Nephron progenitor cell (in vitro differentiated cells): Measurements from ENCODE around the gene FERMT1.

Experiments used
- DNase-seq: peaks from one replicate; pipeline ENCODE4 v3.0.0; 2021
- H3K27ac Mint-ChIP-seq: 2 replicates; pipeline ENCODE4 v1.8.0; 2021; ENCODE audit warnings: mild to moderate bottlenecking, moderate library complexity, mixed read lengths
- H3K27me3 Mint-ChIP-seq: 2 replicates; pipeline ENCODE4 v1.8.0; 2021; ENCODE audit warnings: mild to moderate bottlenecking, low read depth, mixed read lengths; ENCODE audit not compliant: poor library complexity
- H3K36me3 Mint-ChIP-seq: 2 replicates; pipeline ENCODE4 v1.8.0; 2021; ENCODE audit warnings: low read depth, mixed read lengths
- H3K4me1 Mint-ChIP-seq: 2 replicates; pipeline ENCODE4 v1.8.0; 2021; ENCODE audit warnings: mixed read lengths
- H3K4me3 Mint-ChIP-seq: 2 replicates; pipeline ENCODE4 v1.8.0; 2021; ENCODE audit warnings: mild to moderate bottlenecking, moderate library complexity, mixed read lengths
- H3K9me3 Mint-ChIP-seq: 2 replicates; pipeline ENCODE4 v1.8.0; 2021; ENCODE audit warnings: mild to moderate bottlenecking, moderate library complexity, mixed read lengths
- CTCF ChIP-seq: fragments of 200-600 bp; sonication (generic); IDR thresholded peaks from 2 replicates; pipeline ENCODE4 v1.5.0; 2021; ENCODE audit warnings: antibody characterized with exemption

The FERMT1 gene

DNA sequence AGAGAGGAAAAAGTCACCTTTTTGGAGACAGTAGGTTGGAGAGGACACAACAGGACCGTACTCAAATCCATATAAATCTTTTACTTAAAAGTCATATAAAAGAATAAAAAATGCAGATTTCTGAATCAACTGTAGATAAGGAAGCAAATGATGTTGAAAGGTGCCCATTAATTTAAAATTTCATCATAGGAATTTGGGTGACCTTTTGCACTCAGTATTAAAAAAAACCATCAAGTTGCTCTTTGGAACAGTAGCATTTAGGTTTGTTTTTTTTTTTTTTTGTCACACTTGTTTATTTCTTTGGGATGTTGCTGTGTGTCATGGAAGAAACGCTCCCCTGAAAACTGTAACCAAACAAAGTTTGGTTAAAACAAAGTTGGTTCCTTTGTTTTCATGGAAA lies 48.0 kb downstream of the FERMT1 start:
- H3K27ac Mint-ChIP-seq = no peak overlapping the region
- H3K36me3 Mint-ChIP-seq = no peaks in the 10 kb centered on the region
- TF ChIP-seq CTCF = no peak
- H3K4me1 Mint-ChIP-seq = peaks cover 24% of the 10 kb centered on the region
- no peak for DNase-seq
- no peaks in the 10 kb centered on the region for H3K9me3 Mint-ChIP-seq
- H3K4me3 Mint-ChIP-seq = no peak overlapping the region
- H3K27me3 Mint-ChIP-seq = peaks cover under 1% of the 10 kb centered on the region

- Mint-ChIP-seq H3K27ac (no peak overlapping the region), H3K27me3 (peaks cover 3% of the 10 kb centered on the region), H3K9me3 (no peaks in the 10 kb centered on the region), H3K4me1 (peaks cover 24% of the 10 kb centered on the region), H3K36me3 (no peaks in the 10 kb centered on the region), H3K4me3 (peak overlapping the region; percentile 6)
- peak; percentile 55 for TF ChIP-seq CTCF
- no peak for DNase-seq
Observed at GRCh38 chr20:6074145-6074561, 48.7 kb downstream of the FERMT1 start.

- peak overlapping the region; percentile 61 for H3K27ac Mint-ChIP-seq
- H3K4me1 Mint-ChIP-seq = peaks cover 24% of the 10 kb centered on the region
- DNase-seq = no peak
- H3K9me3 Mint-ChIP-seq = no peaks in the 10 kb centered on the region
- peaks cover 6% of the 10 kb centered on the region for H3K27me3 Mint-ChIP-seq
- TF ChIP-seq CTCF = no peak
- no peaks in the 10 kb centered on the region for H3K36me3 Mint-ChIP-seq
- no peak overlapping the region for H3K4me3 Mint-ChIP-seq
Observed at GRCh38 chr20:6070829-6071695, 51.8 kb downstream of the FERMT1 start.

- Mint-ChIP-seq H3K36me3 (no peaks in the 10 kb centered on the region), H3K27me3 (peaks cover 8% of the 10 kb centered on the region), H3K4me1 (peaks cover 24% of the 10 kb centered on the region), H3K4me3 (no peak overlapping the region), H3K27ac (no peak overlapping the region), H3K9me3 (no peaks in the 10 kb centered on the region)
- no peak for TF ChIP-seq CTCF
- no peak for DNase-seq
Observed at GRCh38 chr20:6069669-6070068, 53.2 kb downstream of the FERMT1 start.

- no peak overlapping the region for H3K27ac Mint-ChIP-seq
- no peaks in the 10 kb centered on the region for H3K9me3 Mint-ChIP-seq
- H3K4me1 Mint-ChIP-seq = peaks cover 15% of the 10 kb centered on the region
- no peaks in the 10 kb centered on the region for H3K36me3 Mint-ChIP-seq
- TF ChIP-seq CTCF = no peak
- no peak for DNase-seq
- H3K4me3 Mint-ChIP-seq = no peak overlapping the region
- H3K27me3 Mint-ChIP-seq = peaks cover 9% of the 10 kb centered on the region
Observed at GRCh38 chr20:6067763-6068318, 55.0 kb downstream of the FERMT1 start.
